Immature natural killer cell (primary cell): ENCODE results near the gene FOXK1. TPM values are rescaled to one million over a fixed set of nuclear protein-coding genes. Genes with fewer than 3 reads are reported as not detected.
"Not testable (repeated sequence)": the region's sequence is repeated elsewhere in the genome, so short reads cannot be mapped to it uniquely, and the experiment has no call there.

Experiments
- DNase-seq, 3 donors: peaks; one replicate each; pipeline ENCODE4 v3.0.0; 2022; ENCODE audit warnings: mixed read lengths in 1 of 3
- H3K27ac Mint-ChIP-seq, 6 donors: one replicate each; pipeline ENCODE4 v1.8.0; 2020; ENCODE audit warnings: mixed read lengths in 6 of 6, mild to moderate bottlenecking in 5 of 6, inconsistent platforms in 4 of 6, moderate library complexity in 3 of 6
- H3K27me3 Mint-ChIP-seq, 3 donors: one replicate each; pipeline ENCODE4 v1.8.0; 2020 to 2021; ENCODE audit warnings: low read depth in 3 of 3, mild to moderate bottlenecking in 3 of 3, mixed read lengths in 3 of 3, moderate library complexity in 3 of 3, inconsistent platforms in 1 of 3
- H3K36me3 Mint-ChIP-seq, 3 donors: one replicate each; pipeline ENCODE4 v1.8.0; 2020; ENCODE audit warnings: mixed read lengths in 3 of 3, inconsistent platforms in 2 of 3, mild to moderate bottlenecking in 2 of 3
- H3K4me1 Mint-ChIP-seq, 2 donors: one replicate each; pipeline ENCODE4 v1.8.0; 2020; ENCODE audit warnings: inconsistent platforms in 2 of 2, mild to moderate bottlenecking in 2 of 2, mixed read lengths in 2 of 2, moderate library complexity in 1 of 2
- H3K4me3 Mint-ChIP-seq, 5 donors: one replicate each; pipeline ENCODE4 v1.8.0; 2020; ENCODE audit warnings: mild to moderate bottlenecking in 5 of 5, mixed read lengths in 5 of 5, inconsistent platforms in 3 of 5, moderate library complexity in 3 of 5
- H3K9me3 Mint-ChIP-seq, 6 donors: one replicate each; pipeline ENCODE4 v1.8.0; 2020; ENCODE audit warnings: mild to moderate bottlenecking in 6 of 6, mixed read lengths in 6 of 6, inconsistent platforms in 4 of 6, moderate library complexity in 3 of 6
- polyA plus RNA-seq, 3 donors: library from polyadenylated mRNA; unstranded; fragments of 300-500 nt; fragmentation: Illumina TruSeq; gene quantifications; one replicate each; pipeline ENCODE4 v1.2.3, GENCODE V29; 2021

FOXK1 gene
- polyA plus RNA-seq, 3 donors from 2014 or later = 1.1 to 3.4 (median 1.5) TPM

- peaks cover 0 to 2% of the 10 kb centered on the region in 2 donors for H3K4me1 Mint-ChIP-seq
- H3K27me3 Mint-ChIP-seq = peaks cover 2 to 4% (median 3%) of the 10 kb centered on the region in 3 donors
Measured at GRCh38 chr7:4655311-4655710, 26.8 kb upstream of the FOXK1 start.

DNA sequence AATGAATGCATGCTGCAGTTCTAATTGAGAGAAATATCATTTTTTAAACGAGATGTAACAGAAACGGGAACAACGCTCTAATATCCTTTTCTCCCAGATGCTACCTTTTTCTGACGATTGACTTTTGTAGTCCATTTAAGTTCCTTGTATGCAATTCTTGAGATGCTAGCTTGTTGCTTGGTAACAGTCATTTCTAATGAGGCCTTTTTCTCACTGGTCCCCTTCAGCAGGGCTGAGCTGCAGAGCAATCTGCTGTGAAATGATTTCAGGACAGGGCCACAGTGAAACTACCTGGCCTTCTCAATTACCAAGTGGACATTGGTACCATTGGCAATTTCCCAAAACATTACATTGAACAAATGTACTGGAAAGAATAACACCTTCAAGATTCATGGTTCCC, 26.2 kb upstream of the FOXK1 start:
- Mint-ChIP-seq H3K4me1 (peaks cover 0 to 2% of the 10 kb centered on the region in 2 donors), H3K27me3 (peaks cover 2 to 5% (median 3%) of the 10 kb centered on the region in 3 donors), H3K36me3 (peaks cover 3 to 9% (median 8%) of the 10 kb centered on the region in 3 donors), H3K4me3 (no peak overlapping the region), H3K9me3 (peaks cover 4 to 10% (median 6%) of the 10 kb centered on the region in 6 donors), H3K27ac (no peak overlapping the region)
- no peak for DNase-seq

More at GRCh38 chr7:4655311-4655710, 26.8 kb upstream of the FOXK1 start:
- Mint-ChIP-seq H3K27ac (no peak overlapping the region), H3K9me3 (peaks cover 4 to 10% (median 6%) of the 10 kb centered on the region in 6 donors), H3K4me3 (no peak overlapping the region), H3K36me3 (peaks cover 3 to 9% (median 8%) of the 10 kb centered on the region in 3 donors)
- DNase-seq = no peak

- Mint-ChIP-seq H3K27me3 (peaks cover 2 to 5% (median 3%) of the 10 kb centered on the region in 3 donors), H3K36me3 (peaks cover 3 to 9% (median 8%) of the 10 kb centered on the region in 3 donors), H3K4me1 (peaks cover 0 to 2% of the 10 kb centered on the region in 2 donors), H3K27ac (no peak overlapping the region), H3K9me3 (peaks cover 4 to 10% (median 6%) of the 10 kb centered on the region in 6 donors), H3K4me3 (no peak overlapping the region)
- no peak for DNase-seq
Measured at GRCh38 chr7:4657640-4658417, 24.3 kb upstream of the FOXK1 start.

DNA sequence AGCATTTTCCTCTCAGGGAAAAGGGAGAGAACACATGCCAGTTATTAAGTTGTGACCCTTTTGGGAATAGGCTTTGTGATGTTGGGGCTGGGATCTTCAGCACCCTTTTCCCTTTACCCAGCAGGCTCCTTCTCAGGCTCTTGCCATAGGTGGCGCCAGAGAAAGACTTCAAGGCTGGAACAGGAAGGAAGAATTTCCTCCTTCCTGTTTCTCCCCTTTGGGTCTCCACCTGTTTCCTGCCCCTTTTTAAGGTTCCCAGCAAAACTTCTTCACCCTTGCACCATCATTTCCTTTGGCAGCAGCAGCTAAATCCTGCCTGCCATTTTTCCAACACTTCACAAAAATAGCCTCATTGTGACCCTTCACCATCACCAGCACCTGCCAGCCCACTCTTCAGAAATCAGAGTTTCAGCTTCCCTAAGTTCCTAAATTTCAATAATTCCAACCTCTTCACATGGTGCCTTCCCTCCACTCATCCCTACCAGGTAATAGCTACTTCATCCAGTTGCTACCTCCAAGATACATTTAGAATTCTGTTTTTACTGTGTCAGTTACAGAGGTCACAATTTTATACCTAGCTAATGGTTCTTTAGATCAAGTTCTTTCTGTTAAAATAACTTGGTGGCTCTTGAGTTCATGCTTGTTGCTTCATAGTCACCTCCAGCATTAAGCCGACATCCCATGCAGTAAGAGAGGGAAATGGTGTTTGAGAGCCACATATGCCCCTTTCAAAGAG, 22.4 kb upstream of the FOXK1 start:
- Mint-ChIP-seq H3K27ac (peak overlapping the region in 1 of 6 donors; percentile 5), H3K9me3 (peaks cover 4 to 10% (median 6%) of the 10 kb centered on the region in 6 donors), H3K4me1 (peaks cover 0 to 2% of the 10 kb centered on the region in 2 donors), H3K27me3 (peaks cover 2 to 5% (median 3%) of the 10 kb centered on the region in 3 donors), H3K4me3 (peak overlapping the region in 1 of 5 donors; percentile 36), H3K36me3 (peaks cover 3 to 9% (median 8%) of the 10 kb centered on the region in 3 donors)
- DNase-seq = no peak

DNA sequence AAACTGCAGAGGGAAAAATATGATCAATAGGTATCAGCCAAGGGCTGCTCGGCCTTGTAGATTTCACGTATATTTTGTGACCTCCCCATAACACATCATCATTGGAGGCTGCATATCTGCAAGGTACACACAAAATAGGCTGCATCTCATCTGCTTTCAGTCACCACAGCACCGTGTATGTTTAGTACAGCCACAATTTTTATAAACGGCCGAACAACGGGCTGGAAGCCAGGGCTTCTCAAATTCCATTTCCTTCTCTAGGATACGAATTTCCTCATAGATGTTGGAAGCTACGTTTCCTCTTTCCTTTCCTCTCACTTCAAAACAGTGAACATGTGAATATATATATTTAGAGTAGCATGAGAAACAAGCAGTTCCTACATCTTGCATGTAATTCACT, 20.2 kb upstream of the FOXK1 start:
- Mint-ChIP-seq H3K36me3 (peaks cover 0 to 4% (median 0%) of the 10 kb centered on the region in 3 donors), H3K9me3 (peaks cover 2 to 6% (median 4%) of the 10 kb centered on the region in 6 donors), H3K4me3 (no peak overlapping the region), H3K27ac (no peak overlapping the region), H3K27me3 (peaks cover 0 to 2% (median 2%) of the 10 kb centered on the region in 3 donors), H3K4me1 (peaks cover 0 to 2% of the 10 kb centered on the region in 2 donors)
- DNase-seq = no peak

DNA sequence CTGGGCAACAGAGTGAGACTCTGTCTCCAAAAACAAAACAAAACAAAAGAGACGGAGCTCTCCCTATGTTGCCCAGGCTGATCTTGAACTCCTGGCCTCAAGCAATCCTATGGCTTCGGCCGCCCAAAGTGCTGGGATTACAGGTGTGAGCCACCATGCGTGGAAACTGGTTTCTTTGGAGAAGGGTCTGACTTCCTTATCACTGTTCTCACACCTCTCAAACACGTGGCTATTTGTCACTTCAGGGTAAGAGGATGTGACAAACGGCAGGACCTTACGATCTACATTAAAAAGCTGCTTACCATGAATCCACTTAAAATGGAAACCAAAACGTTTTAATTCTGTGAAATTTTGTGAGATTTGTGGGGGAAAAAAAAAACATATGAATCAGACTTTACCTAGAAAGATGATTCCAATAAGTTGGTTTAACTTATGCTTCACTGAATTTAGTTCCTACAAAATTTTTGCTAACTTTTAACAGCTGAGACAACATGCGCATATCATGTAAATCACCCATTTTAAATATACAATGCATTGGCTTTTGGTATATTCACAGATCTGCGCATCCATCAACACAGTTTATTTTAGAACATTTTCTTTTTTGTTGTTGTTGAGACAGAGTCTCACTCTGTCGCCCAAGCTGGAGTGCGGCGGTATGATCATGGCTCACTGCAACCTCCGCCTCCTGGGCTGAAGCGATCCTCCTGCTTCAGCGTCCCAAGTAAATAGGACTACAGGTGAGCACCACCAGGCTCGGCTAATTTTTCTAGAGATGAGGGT, 18.7 kb upstream of the FOXK1 start:
- Mint-ChIP-seq H3K27me3 (peaks cover 0 to 2% (median 2%) of the 10 kb centered on the region in 3 donors), H3K4me3 (no peak overlapping the region), H3K27ac (no peak overlapping the region), H3K36me3 (peaks cover 0 to 4% (median 0%) of the 10 kb centered on the region in 3 donors), H3K9me3 (peaks cover 0 to 6% (median 4%) of the 10 kb centered on the region in 6 donors), H3K4me1 (peaks cover 0 to 2% of the 10 kb centered on the region in 2 donors)
- no peak for DNase-seq

DNA sequence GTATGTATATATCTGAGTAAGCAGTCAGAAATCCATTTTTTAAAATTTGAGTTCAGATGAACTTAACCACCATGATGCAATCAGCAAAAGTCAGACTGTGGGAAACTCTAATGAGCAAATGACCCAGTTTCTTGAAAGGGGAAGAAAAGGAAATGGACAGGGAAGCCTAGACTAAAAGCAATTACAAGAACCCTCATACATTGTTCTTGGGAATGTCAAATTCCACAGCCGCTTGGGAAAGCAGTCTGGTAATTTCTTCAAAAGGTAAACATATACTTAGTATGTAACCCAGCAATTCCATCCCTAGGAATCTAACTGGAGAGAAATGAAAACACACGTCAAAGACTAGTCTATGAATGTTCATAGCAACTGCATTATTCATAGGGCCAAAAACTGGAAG, 16.4 kb upstream of the FOXK1 start:
- H3K36me3 Mint-ChIP-seq = no peaks in the 10 kb centered on the region
- H3K4me1 Mint-ChIP-seq = no peaks in the 10 kb centered on the region
- no peak overlapping the region for H3K27ac Mint-ChIP-seq
- DNase-seq = no peak
- H3K4me3 Mint-ChIP-seq = no peak overlapping the region
- peaks cover 0 to 3% (median 0%) of the 10 kb centered on the region in 3 donors for H3K27me3 Mint-ChIP-seq
- H3K9me3 Mint-ChIP-seq = no peaks in the 10 kb centered on the region

DNA sequence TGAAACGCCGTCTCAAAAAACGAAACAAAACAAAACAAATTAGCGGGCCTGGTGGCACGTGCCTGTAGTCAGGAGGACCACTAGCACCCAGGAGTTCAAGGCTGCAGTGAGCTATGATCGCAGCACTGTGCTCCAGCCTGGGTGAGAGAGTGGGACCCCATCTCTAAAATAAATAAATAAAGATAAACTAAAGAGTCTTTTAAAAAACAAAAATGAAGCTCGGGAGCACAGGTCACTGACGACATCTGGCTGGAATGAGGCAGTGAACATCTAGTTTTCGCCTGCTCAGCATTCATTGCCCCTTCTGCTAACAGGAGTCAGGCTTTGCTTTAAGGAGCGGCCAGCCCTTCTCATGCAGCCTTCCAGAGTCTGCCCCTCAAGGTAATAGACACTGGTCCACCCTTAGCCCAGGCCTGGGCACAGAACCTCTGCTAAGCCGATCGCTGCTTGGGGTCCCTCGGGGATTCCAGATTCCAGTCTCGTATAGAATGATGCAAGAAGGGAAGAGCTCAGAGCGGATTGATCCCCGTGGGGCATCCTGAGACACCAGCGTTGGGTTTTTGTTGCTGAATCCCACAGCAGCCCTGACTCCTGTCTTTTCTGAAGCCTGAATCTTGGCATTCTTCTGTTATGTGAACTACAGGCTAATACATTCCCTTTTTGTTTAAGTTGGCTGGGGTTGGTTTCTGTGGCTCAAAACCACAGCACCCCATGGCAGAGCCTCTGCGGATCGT, 14.2 kb upstream of the FOXK1 start:
- no peak overlapping the region for H3K27ac Mint-ChIP-seq
- no peaks in the 10 kb centered on the region for H3K4me1 Mint-ChIP-seq
- no peaks in the 10 kb centered on the region for H3K9me3 Mint-ChIP-seq
- H3K27me3 Mint-ChIP-seq = peaks cover 0 to 5% (median 3%) of the 10 kb centered on the region in 3 donors
- no peak for DNase-seq
- H3K4me3 Mint-ChIP-seq = no peak overlapping the region
- no peaks in the 10 kb centered on the region for H3K36me3 Mint-ChIP-seq

DNA sequence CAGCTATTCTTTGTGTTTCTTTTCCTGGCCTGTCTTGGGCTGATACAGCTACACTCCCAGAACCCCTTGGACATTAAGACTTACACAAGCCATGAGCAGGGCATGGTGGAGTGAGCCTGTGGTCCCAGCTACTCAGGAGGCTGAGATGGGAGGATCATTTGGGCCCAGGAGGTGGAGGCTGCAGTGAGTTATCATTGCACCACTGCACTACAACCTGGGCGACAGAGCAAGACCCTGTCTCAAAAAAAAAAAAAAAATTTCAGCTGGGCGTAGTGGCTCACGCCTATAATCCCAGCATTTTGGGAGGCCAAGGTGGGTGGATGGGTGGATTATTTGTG, 13.6 kb upstream of the FOXK1 start:
- Mint-ChIP-seq H3K4me3 (no peak overlapping the region), H3K9me3 (no peaks in the 10 kb centered on the region), H3K27ac (no peak overlapping the region), H3K36me3 (no peaks in the 10 kb centered on the region), H3K27me3 (peaks cover 0 to 5% (median 3%) of the 10 kb centered on the region in 3 donors), H3K4me1 (no peaks in the 10 kb centered on the region)
- DNase-seq = no peak

GRCh38 chr7:4670791-4671190, 11.3 kb upstream of the FOXK1 start:
- Mint-ChIP-seq H3K27ac (no peak overlapping the region), H3K4me1 (no peaks in the 10 kb centered on the region), H3K4me3 (no peak overlapping the region), H3K9me3 (no peaks in the 10 kb centered on the region), H3K36me3 (no peaks in the 10 kb centered on the region), H3K27me3 (peaks cover 0 to 5% (median 3%) of the 10 kb centered on the region in 3 donors)
- no peak for DNase-seq

GRCh38 chr7:4675771-4676367, 6.2 kb upstream of the FOXK1 start:
- Mint-ChIP-seq H3K9me3 (no peaks in the 10 kb centered on the region), H3K4me3 (no peak overlapping the region), H3K27ac (no peak overlapping the region), H3K4me1 (no peaks in the 10 kb centered on the region), H3K27me3 (peaks cover 0 to 3% (median 0%) of the 10 kb centered on the region in 3 donors), H3K36me3 (no peaks in the 10 kb centered on the region)
- no peak for DNase-seq

GRCh38 chr7:4677518-4677917, 4.6 kb upstream of the FOXK1 start:
- DNase-seq, H3K4me1 Mint-ChIP-seq, H3K36me3 Mint-ChIP-seq, H3K9me3 Mint-ChIP-seq, H3K4me3 Mint-ChIP-seq, H3K27me3 Mint-ChIP-seq: not testable (repeated sequence)
- H3K27ac Mint-ChIP-seq = peak overlapping the region in 2 of 6 donors; percentile 1 to 14
